DOHH2 (cell line): ENCODE results near the gene AEN.

Experiments used
- H3F3A ChIP-seq: fragments of 200-600 bp; sonication (generic), shearing (Covaris generic); 2 replicates; pipeline ENCODE4 v1.6.0; 2016; ENCODE audit warnings: antibody characterized with exemption, mild to moderate bottlenecking; ENCODE audit not compliant: control insufficient read depth, insufficient read depth
- H3K27ac ChIP-seq: fragments of 200-600 bp; sonication (generic); 2 replicates; pipeline ENCODE4 v1.5.1; 2014; ENCODE audit warnings: low read depth, mild to moderate bottlenecking, low read length, moderate library complexity
- H3K27me3 ChIP-seq: fragments of 200-600 bp; sonication (generic); 2 replicates; pipeline ENCODE4 v1.6.1; 2014; ENCODE audit warnings: mild to moderate bottlenecking, low read length, mixed read lengths; ENCODE audit not compliant: control insufficient read depth
- H3K36me3 ChIP-seq: fragments of 200-600 bp; sonication (generic); 2 replicates; pipeline ENCODE4 v1.6.1; 2014; ENCODE audit warnings: mild to moderate bottlenecking, low read length, moderate library complexity, mixed read lengths; ENCODE audit not compliant: control insufficient read depth
- H3K4me1 ChIP-seq: fragments of 200-600 bp; sonication (generic); 2 replicates; pipeline ENCODE4 v1.6.1; 2014; ENCODE audit warnings: mild to moderate bottlenecking, low read length, mixed read lengths; ENCODE audit not compliant: control insufficient read depth
- H3K4me2 ChIP-seq: fragments of 200-600 bp; sonication (generic); 2 replicates; pipeline ENCODE4 v1.6.0; 2014; ENCODE audit warnings: mild to moderate bottlenecking, low read length, moderate library complexity
- H3K4me3 ChIP-seq: fragments of 200-600 bp; sonication (generic); 2 replicates; pipeline ENCODE4 v1.5.1; 2014; ENCODE audit warnings: mild to moderate bottlenecking, low read length, mixed read lengths
- H3K79me2 ChIP-seq: fragments of 200-600 bp; sonication (generic); 2 replicates; pipeline ENCODE4 v1.6.1; 2014; ENCODE audit warnings: mild to moderate bottlenecking, low read length, mixed read lengths; ENCODE audit not compliant: control insufficient read depth
- H3K9me2 ChIP-seq: fragments of 200-600 bp; sonication (generic); replicated peaks from 2 replicates; pipeline ENCODE4 v1.6.1; 2014; ENCODE audit warnings: mild to moderate bottlenecking, low read length, mixed read lengths; ENCODE audit not compliant: control insufficient read depth
- H3K9me3 ChIP-seq: fragments of 200-600 bp; sonication (generic); 2 replicates; pipeline ENCODE4 v1.6.1; 2014; ENCODE audit warnings: antibody characterized with exemption, low read length, mixed read lengths; ENCODE audit not compliant: control insufficient read depth, insufficient read depth
- H4K20me1 ChIP-seq: fragments of 200-600 bp; sonication (generic); 2 replicates; pipeline ENCODE4 v1.6.0; 2014; ENCODE audit warnings: low read depth, mild to moderate bottlenecking, antibody characterized with exemption, low read length, moderate library complexity; ENCODE audit not compliant: control insufficient read depth, insufficient read depth
- EZH2phosphoT487 ChIP-seq: fragments of 200-600 bp; sonication (generic); IDR thresholded peaks from 2 replicates; pipeline ENCODE4 v1.6.1; 2017; ENCODE audit warnings: borderline replicate concordance, mild to moderate bottlenecking, antibody characterized with exemption, low read length, moderate library complexity, mixed read lengths
- TF ChIP-seq, protein P1 (sequence below): fragments of 200-600 bp; sonication (generic); IDR thresholded peaks from one replicate; pipeline ENCODE4 v1.5.1; 2014; ENCODE audit warnings: antibody characterized with exemption, mild to moderate bottlenecking, low read depth, low read length; ENCODE audit not compliant: poor library complexity, severe bottlenecking

Gene AEN

DNA sequence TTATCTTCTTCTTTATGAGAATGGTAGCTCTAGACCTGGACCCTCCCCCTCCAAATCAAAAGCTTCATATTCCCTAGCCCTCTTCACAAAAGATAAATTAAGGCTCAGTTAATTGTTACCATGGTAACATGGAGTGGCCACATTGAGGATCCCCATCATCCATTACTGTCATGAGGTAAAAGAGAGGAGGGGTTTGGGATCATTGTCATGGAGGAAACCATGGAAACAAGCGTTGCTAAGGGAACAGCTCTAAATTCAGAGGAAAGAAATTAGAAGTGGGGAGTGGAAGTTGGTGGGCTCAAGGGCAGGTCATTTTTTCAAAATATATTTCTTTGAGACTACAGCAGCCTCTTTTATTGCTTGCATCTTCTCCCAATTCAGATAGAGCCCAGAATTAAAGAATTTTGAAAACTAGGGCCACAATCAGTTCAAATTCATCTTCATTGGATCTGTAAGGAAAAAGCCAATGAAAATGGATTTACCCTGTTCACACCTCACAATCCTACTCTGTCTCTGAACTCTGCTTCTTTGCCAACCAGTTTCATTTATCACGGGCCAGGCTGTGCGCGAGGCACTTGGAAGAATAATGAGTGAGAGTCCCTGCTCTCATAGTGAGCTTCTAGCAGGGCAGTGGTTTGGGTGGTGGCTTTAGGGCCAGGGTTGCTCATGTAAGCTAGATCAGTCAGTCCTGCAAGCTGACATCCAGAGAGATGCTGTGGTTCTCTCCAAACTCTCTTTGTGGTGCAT, 11.6 kb upstream of the AEN start:
- Histone ChIP-seq H3K36me3 (no peaks in the 10 kb centered on the region), H3K9me3 (no peaks in the 10 kb centered on the region), H3K4me3 (no peak overlapping the region), H3K9me2 (no peaks in the 10 kb centered on the region), H4K20me1 (no peaks in the 10 kb centered on the region), H3K27me3 (peaks cover 32% of the 10 kb centered on the region), H3K4me1 (no peaks in the 10 kb centered on the region), H3F3A (0 out of 2 replicates have a peak, but pooled peaks cover 3% of the 10 kb centered on the region), H3K4me2 (no peak overlapping the region), H3K79me2 (no peaks in the 10 kb centered on the region), H3K27ac (no peak overlapping the region)
- TF ChIP-seq EZH2phosphoT487: no peak
- TF ChIP-seq, protein P1, sequence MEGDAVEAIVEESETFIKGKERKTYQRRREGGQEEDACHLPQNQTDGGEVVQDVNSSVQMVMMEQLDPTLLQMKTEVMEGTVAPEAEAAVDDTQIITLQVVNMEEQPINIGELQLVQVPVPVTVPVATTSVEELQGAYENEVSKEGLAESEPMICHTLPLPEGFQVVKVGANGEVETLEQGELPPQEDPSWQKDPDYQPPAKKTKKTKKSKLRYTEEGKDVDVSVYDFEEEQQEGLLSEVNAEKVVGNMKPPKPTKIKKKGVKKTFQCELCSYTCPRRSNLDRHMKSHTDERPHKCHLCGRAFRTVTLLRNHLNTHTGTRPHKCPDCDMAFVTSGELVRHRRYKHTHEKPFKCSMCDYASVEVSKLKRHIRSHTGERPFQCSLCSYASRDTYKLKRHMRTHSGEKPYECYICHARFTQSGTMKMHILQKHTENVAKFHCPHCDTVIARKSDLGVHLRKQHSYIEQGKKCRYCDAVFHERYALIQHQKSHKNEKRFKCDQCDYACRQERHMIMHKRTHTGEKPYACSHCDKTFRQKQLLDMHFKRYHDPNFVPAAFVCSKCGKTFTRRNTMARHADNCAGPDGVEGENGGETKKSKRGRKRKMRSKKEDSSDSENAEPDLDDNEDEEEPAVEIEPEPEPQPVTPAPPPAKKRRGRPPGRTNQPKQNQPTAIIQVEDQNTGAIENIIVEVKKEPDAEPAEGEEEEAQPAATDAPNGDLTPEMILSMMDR: no peak

DNA sequence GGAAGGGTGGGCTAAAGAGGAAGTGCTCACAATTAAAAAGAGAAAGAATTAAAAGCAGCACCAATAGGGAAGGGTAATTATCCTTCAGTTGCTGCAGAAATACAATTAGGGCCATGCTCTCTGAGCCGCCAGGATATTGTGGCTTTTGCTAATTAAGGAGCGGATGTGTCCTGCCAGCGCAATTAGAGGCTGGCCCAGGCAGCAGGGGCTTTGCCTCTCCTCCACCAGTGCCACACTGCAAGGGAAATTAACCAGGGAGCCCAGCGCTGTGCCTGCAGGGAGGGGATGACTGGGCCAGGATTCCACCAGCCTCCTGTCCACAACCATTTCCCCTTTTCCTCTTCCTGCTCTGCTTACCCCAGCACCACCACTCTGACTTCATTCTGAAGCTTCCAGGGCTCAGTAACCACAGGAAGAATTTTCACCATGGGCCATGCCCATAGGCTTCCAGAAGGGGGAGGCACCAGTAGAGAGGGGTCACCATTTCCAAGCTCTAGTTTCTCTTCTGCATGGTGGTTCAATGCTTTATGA, 10.4 kb upstream of the AEN start:
- Histone ChIP-seq H3K79me2 (no peaks in the 10 kb centered on the region), H3K9me3 (no peaks in the 10 kb centered on the region), H3K9me2 (no peaks in the 10 kb centered on the region), H3K4me3 (no peak overlapping the region), H3K4me1 (peaks cover 4% of the 10 kb centered on the region), H3F3A (0 out of 2 replicates have a peak, but pooled peaks cover 3% of the 10 kb centered on the region), H3K27me3 (peaks cover 32% of the 10 kb centered on the region), H4K20me1 (no peaks in the 10 kb centered on the region), H3K27ac (no peak overlapping the region), H3K36me3 (no peaks in the 10 kb centered on the region), H3K4me2 (no peak overlapping the region)
- no peak for TF ChIP-seq EZH2phosphoT487
- TF ChIP-seq, protein P1: no peak

DNA sequence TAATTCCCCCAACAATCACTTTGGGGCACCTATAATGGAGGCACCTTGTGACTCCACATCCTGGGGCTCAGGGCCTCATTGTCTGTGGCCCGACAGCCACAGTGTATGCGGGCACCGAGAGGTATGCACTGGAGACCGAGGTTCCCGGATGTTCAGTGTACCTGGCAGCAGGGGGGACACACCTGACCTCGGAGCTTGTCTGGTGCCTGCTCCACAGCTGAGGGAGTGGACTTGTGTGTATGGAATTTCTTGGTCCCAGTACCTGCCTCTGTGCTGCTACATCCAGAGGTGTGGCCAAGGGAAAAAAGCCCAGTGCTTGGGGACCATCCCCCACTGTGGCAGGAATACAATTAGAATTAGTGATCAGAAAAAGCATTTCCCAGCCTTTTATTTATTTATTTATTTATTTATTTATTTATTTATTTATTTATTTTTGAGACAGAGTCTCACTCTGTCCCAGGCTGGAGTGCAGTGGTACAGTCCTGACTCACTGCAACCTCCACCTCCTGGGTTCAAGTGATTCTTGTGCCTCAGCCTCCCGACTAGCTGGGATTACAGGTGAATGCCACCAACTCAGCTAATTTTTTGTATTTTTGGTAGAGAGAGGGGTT, 8.8 kb upstream of the AEN start:
- H3F3A ChIP-seq: 0 out of 2 replicates have a peak, but pooled peaks cover 3% of the 10 kb centered on the region
- no peak overlapping the region for H3K27ac ChIP-seq
- H3K9me3 ChIP-seq: no peaks in the 10 kb centered on the region
- H3K4me3 ChIP-seq: no peak overlapping the region
- H3K4me2 ChIP-seq: no peak overlapping the region
- no peak for TF ChIP-seq EZH2phosphoT487
- TF ChIP-seq, protein P1: no peak
- H3K9me2 ChIP-seq: no peaks in the 10 kb centered on the region
- H3K36me3 ChIP-seq: no peaks in the 10 kb centered on the region
- no peaks in the 10 kb centered on the region for H3K79me2 ChIP-seq
- H3K27me3 ChIP-seq: peaks cover 23% of the 10 kb centered on the region
- no peaks in the 10 kb centered on the region for H4K20me1 ChIP-seq
- peaks cover 6% of the 10 kb centered on the region for H3K4me1 ChIP-seq
